ENCODE measurements around the gene SP5.

DNA sequence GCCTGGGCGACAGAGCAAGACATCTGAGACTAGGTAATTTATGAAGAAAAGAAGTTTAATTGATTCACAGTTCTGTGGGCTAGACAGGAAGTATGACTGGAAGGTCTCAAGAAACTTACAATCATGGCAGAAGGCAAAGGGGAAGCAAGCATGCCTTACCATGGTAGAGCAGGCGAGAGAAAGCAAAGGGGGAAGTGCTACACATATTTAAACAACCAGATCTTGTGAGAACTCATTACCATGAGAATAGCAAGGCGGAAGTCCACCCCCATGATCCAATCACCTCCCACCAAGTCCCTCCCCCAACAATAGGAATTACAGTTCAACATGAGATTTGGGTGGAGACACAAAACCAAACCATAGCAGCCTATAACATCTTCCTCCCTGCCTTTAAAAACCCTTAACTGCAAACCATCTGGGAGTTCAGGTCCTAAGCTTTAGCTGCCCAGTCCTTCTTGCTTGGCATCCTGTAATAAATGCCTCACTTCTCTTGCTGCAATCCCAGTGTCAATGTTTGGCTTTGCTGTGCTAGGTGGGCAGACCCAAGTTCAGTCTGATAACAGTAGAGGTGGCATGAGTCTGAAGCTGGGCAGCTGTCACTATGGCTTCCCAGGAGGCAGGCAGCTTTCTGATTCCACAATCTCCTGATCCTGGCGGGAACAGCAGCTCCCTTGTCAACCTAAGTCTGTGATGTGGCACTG, 11.2 kb upstream of the SP5 start:
- TF ChIP-seq ZNF24 (IDR thresholded peaks at IDR 0.05): no peak
- no peak for TF ChIP-seq TARDBP (IDR thresholded peaks at IDR 0.05; ENCODE audit: borderline replicate concordance)
- no peak for TF ChIP-seq POLR2A (IDR thresholded peaks at IDR 0.05; ENCODE audit: low read depth, low read length)
- TF ChIP-seq NFYB (IDR thresholded peaks at IDR 0.05; ENCODE audit: insufficient read depth, low read depth, low read length): no peak
- TF ChIP-seq, protein P1, sequence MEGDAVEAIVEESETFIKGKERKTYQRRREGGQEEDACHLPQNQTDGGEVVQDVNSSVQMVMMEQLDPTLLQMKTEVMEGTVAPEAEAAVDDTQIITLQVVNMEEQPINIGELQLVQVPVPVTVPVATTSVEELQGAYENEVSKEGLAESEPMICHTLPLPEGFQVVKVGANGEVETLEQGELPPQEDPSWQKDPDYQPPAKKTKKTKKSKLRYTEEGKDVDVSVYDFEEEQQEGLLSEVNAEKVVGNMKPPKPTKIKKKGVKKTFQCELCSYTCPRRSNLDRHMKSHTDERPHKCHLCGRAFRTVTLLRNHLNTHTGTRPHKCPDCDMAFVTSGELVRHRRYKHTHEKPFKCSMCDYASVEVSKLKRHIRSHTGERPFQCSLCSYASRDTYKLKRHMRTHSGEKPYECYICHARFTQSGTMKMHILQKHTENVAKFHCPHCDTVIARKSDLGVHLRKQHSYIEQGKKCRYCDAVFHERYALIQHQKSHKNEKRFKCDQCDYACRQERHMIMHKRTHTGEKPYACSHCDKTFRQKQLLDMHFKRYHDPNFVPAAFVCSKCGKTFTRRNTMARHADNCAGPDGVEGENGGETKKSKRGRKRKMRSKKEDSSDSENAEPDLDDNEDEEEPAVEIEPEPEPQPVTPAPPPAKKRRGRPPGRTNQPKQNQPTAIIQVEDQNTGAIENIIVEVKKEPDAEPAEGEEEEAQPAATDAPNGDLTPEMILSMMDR (IDR thresholded peaks at IDR 0.05 in 2 of 3, conservative IDR thresholded peaks at IDR 0.05 in 1 of 3; ENCODE audit: control insufficient read depth in 2 of 3, extremely low read depth in 1 of 3, insufficient read depth in 1 of 3, low read depth in 3 of 3, low read length in 3 of 3): no peak
- TF ChIP-seq EP300 (IDR thresholded peaks at IDR 0.05; ENCODE audit: borderline replicate concordance in 1 of 2, control insufficient read depth in 1 of 2, low read depth in 2 of 2, low read length in 2 of 2): no peak
- TF ChIP-seq SIN3A (IDR thresholded peaks at IDR 0.05; ENCODE audit: low read depth, low read length): no peak
- TF ChIP-seq, protein P2, sequence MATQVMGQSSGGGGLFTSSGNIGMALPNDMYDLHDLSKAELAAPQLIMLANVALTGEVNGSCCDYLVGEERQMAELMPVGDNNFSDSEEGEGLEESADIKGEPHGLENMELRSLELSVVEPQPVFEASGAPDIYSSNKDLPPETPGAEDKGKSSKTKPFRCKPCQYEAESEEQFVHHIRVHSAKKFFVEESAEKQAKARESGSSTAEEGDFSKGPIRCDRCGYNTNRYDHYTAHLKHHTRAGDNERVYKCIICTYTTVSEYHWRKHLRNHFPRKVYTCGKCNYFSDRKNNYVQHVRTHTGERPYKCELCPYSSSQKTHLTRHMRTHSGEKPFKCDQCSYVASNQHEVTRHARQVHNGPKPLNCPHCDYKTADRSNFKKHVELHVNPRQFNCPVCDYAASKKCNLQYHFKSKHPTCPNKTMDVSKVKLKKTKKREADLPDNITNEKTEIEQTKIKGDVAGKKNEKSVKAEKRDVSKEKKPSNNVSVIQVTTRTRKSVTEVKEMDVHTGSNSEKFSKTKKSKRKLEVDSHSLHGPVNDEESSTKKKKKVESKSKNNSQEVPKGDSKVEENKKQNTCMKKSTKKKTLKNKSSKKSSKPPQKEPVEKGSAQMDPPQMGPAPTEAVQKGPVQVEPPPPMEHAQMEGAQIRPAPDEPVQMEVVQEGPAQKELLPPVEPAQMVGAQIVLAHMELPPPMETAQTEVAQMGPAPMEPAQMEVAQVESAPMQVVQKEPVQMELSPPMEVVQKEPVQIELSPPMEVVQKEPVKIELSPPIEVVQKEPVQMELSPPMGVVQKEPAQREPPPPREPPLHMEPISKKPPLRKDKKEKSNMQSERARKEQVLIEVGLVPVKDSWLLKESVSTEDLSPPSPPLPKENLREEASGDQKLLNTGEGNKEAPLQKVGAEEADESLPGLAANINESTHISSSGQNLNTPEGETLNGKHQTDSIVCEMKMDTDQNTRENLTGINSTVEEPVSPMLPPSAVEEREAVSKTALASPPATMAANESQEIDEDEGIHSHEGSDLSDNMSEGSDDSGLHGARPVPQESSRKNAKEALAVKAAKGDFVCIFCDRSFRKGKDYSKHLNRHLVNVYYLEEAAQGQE (IDR thresholded peaks at IDR 0.05; ENCODE audit: low read depth, low read length): no peak
- TF ChIP-seq ASH2L (IDR thresholded peaks at IDR 0.05; ENCODE audit: borderline replicate concordance, low read depth): no peak
- TF ChIP-seq SMC3 (IDR thresholded peaks at IDR 0.05; ENCODE audit: borderline replicate concordance, low read length): no peak
- no peak for TF ChIP-seq MEF2A (IDR thresholded peaks at IDR 0.05; ENCODE audit: insufficient read depth, low read depth, low read length)

Measured in GM12878 (cell line).